Measurements from ENCODE around the gene SYT2.

GRCh38 chr1:202622388-202622787, 87.9 kb downstream of the SYT2 start:
- TF ChIP-seq TCF7L2 (IDR thresholded peaks at IDR 0.05; ENCODE audit: borderline replicate concordance, extremely low read depth, insufficient read depth, insufficient read length) = no peak
- TF ChIP-seq CTCF (IDR thresholded peaks at IDR 0.05 in 2 of 3, conservative IDR thresholded peaks at IDR 0.05 in 1 of 3; ENCODE audit: borderline replicate concordance in 1 of 3, insufficient read depth in 1 of 3, low read depth in 2 of 3, low read length in 2 of 3) = no peak
- no peak for TF ChIP-seq RAD21 (IDR thresholded peaks at IDR 0.05; ENCODE audit: low read depth)
- TF ChIP-seq CEBPB (IDR thresholded peaks at IDR 0.05; ENCODE audit: low read depth) = no peak
- TF ChIP-seq EZH2 (IDR thresholded peaks at IDR 0.05) = no peak
- TF ChIP-seq POLR2A (IDR thresholded peaks at IDR 0.05; ENCODE audit: borderline replicate concordance, extremely low read depth, insufficient read depth, insufficient read length) = no peak
- no peak for TF ChIP-seq YY1 (IDR thresholded peaks at IDR 0.05; ENCODE audit: extremely low read depth, insufficient replicate concordance, low read depth, low read length)
- TF ChIP-seq, protein P1, sequence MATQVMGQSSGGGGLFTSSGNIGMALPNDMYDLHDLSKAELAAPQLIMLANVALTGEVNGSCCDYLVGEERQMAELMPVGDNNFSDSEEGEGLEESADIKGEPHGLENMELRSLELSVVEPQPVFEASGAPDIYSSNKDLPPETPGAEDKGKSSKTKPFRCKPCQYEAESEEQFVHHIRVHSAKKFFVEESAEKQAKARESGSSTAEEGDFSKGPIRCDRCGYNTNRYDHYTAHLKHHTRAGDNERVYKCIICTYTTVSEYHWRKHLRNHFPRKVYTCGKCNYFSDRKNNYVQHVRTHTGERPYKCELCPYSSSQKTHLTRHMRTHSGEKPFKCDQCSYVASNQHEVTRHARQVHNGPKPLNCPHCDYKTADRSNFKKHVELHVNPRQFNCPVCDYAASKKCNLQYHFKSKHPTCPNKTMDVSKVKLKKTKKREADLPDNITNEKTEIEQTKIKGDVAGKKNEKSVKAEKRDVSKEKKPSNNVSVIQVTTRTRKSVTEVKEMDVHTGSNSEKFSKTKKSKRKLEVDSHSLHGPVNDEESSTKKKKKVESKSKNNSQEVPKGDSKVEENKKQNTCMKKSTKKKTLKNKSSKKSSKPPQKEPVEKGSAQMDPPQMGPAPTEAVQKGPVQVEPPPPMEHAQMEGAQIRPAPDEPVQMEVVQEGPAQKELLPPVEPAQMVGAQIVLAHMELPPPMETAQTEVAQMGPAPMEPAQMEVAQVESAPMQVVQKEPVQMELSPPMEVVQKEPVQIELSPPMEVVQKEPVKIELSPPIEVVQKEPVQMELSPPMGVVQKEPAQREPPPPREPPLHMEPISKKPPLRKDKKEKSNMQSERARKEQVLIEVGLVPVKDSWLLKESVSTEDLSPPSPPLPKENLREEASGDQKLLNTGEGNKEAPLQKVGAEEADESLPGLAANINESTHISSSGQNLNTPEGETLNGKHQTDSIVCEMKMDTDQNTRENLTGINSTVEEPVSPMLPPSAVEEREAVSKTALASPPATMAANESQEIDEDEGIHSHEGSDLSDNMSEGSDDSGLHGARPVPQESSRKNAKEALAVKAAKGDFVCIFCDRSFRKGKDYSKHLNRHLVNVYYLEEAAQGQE (IDR thresholded peaks at IDR 0.05; ENCODE audit: low read depth) = no peak
- no peak for TF ChIP-seq EZH2phosphoT487 (IDR thresholded peaks at IDR 0.05; ENCODE audit: borderline replicate concordance)
- TF ChIP-seq SIN3A (IDR thresholded peaks at IDR 0.05; ENCODE audit: low read depth) = no peak
- TF ChIP-seq POLR2AphosphoS5 (IDR thresholded peaks at IDR 0.05; ENCODE audit: low read depth, low read length) = no peak
- TF ChIP-seq ZNF274 (IDR thresholded peaks at IDR 0.05; ENCODE audit: low read depth, low read length) = no peak
- TF ChIP-seq, protein P2, sequence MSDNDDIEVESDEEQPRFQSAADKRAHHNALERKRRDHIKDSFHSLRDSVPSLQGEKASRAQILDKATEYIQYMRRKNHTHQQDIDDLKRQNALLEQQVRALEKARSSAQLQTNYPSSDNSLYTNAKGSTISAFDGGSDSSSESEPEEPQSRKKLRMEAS (IDR thresholded peaks at IDR 0.05) = no peak
- no peak for TF ChIP-seq SRF (IDR thresholded peaks at IDR 0.05; ENCODE audit: low read depth)
